ENCODE measurements around the gene ZNF37A.

ZNF37A gene

DNA sequence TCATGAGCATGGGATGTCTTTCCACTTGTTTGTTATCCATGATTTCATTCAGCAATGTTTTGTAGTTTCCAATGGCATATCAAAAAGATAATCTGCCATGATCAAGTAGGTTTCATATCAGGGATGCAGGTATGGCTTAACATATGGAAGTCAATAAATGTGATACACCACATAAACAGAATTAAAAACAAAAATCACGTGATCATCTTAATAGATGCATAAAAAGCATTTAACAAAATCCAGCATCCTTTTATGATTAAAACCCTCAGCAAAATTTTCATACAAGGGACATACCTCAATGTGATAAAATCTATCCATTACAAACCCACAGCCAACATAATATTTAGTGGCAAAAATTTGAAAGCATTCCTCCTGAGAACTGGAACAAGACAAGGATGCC, 90.3 kb downstream of the ZNF37A start:
- TF ChIP-seq, protein P1, sequence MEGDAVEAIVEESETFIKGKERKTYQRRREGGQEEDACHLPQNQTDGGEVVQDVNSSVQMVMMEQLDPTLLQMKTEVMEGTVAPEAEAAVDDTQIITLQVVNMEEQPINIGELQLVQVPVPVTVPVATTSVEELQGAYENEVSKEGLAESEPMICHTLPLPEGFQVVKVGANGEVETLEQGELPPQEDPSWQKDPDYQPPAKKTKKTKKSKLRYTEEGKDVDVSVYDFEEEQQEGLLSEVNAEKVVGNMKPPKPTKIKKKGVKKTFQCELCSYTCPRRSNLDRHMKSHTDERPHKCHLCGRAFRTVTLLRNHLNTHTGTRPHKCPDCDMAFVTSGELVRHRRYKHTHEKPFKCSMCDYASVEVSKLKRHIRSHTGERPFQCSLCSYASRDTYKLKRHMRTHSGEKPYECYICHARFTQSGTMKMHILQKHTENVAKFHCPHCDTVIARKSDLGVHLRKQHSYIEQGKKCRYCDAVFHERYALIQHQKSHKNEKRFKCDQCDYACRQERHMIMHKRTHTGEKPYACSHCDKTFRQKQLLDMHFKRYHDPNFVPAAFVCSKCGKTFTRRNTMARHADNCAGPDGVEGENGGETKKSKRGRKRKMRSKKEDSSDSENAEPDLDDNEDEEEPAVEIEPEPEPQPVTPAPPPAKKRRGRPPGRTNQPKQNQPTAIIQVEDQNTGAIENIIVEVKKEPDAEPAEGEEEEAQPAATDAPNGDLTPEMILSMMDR (IDR thresholded peaks at IDR 0.05; ENCODE audit: low read depth, low read length, missing control alignments), result no peak

More for the DNA sequence above, 90.3 kb downstream of the ZNF37A start:
- DNase-seq (ENCODE audit: low read depth), result no peak
- H3K4me3 ChIP-seq (ENCODE audit: low read depth, low read length), result no peak overlapping the region
